VCaP (cell line): ENCODE data around the gene USP36.

ENCODE experiments used
- H3K27ac ChIP-seq: fragments of 450-650 bp; 2 replicates; pipeline ENCODE4 v1.5.1; 2017
- CTCF ChIP-seq: fragments of 450-650 bp; conservative IDR thresholded peaks from 2 replicates; pipeline ENCODE4 v1.5.1; 2017; ENCODE audit warnings: mild to moderate bottlenecking, moderate library complexity

The USP36 gene

GRCh38 chr17:78823282-78824046, 17.1 kb downstream of the USP36 start:
- TF ChIP-seq CTCF: no peak

GRCh38 chr17:78822552-78822951, 18.1 kb downstream of the USP36 start:
- no peak overlapping the region for H3K27ac ChIP-seq
- TF ChIP-seq CTCF: no peak

More at GRCh38 chr17:78823282-78824046, 17.1 kb downstream of the USP36 start:
- no peak overlapping the region for H3K27ac ChIP-seq

- no peak overlapping the region for H3K27ac ChIP-seq
- TF ChIP-seq CTCF: no peak
Observed at GRCh38 chr17:78821961-78822360, 18.7 kb downstream of the USP36 start.

- peak overlapping the region; percentile 95 for H3K27ac ChIP-seq
- no peak for TF ChIP-seq CTCF
Observed at GRCh38 chr17:78820841-78821240, 19.8 kb downstream of the USP36 start.

- no peak for TF ChIP-seq CTCF
- peak overlapping the region; percentile 95 for H3K27ac ChIP-seq
Observed at GRCh38 chr17:78819806-78820792, 20.5 kb downstream of the USP36 start.

GRCh38 chr17:78819402-78819801, 21.2 kb downstream of the USP36 start:
- H3K27ac ChIP-seq: peak overlapping the region; percentile 95
- TF ChIP-seq CTCF: no peak

- peak overlapping the region; percentile 95 for H3K27ac ChIP-seq
- TF ChIP-seq CTCF: no peak
Observed at GRCh38 chr17:78818932-78819331, 21.7 kb downstream of the USP36 start.
